NOMO-1 treated with dmso at 0.1 percent for 144 hours (cell line): ENCODE results near the gene SFXN5.
"Not testable (repeated sequence)": the region's sequence is repeated elsewhere in the genome, so short reads cannot be mapped to it uniquely, and the experiment has no call there.

Source experiments
- DNase-seq: peaks from one replicate; lab custom pipeline; 2025; ENCODE audit not compliant: unreplicated experiment; lab: John Stamatoyannopoulos, UW

The SFXN5 gene

GRCh38 chr2:73071360-73072128, at the start of gene SFXN5:
TSS of gene SFXN5 (minus strand) at chr2:73071712. CDS start at chr2:73071705, 7 bp downstream.
- DNase-seq, result peak; percentile 92

GRCh38 chr2:73119611-73120239, 48.2 kb upstream of the SFXN5 start:
- DNase-seq, result not testable (repeated sequence)

- no peak for DNase-seq
These were observed 45.9 kb upstream of the SFXN5 start for GRCh38 chr2:73117441-73117840.

- no peak for DNase-seq
These were observed 44.9 kb upstream of the SFXN5 start for GRCh38 chr2:73116182-73116960.

GRCh38 chr2:73114273-73114867, 42.9 kb upstream of the SFXN5 start:
- DNase-seq, result no peak

GRCh38 chr2:73112913-73113854, 41.7 kb upstream of the SFXN5 start, which contains the start of gene RAB11FIP5:
TSS of gene RAB11FIP5 (minus strand) at chr2:73112948. CDS start at chr2:73112777, 171 bp downstream.
- peak; percentile 36 for DNase-seq

GRCh38 chr2:73112026-73112912, 40.8 kb upstream of the SFXN5 start:
- peak; percentile 11 for DNase-seq

- no peak for DNase-seq
These were observed 39.8 kb upstream of the SFXN5 start for GRCh38 chr2:73111073-73112025.

GRCh38 chr2:73110168-73111072, 38.9 kb upstream of the SFXN5 start:
- no peak for DNase-seq

GRCh38 chr2:73109431-73110167, 38.1 kb upstream of the SFXN5 start:
- no peak for DNase-seq

GRCh38 chr2:73107211-73107926, 35.9 kb upstream of the SFXN5 start:
- no peak for DNase-seq

- DNase-seq, result no peak
These were observed 35.3 kb upstream of the SFXN5 start for GRCh38 chr2:73106791-73107190.

- no peak for DNase-seq
These were observed 34.0 kb upstream of the SFXN5 start for GRCh38 chr2:73105511-73105971.

GRCh38 chr2:73104933-73105332, 33.4 kb upstream of the SFXN5 start:
- DNase-seq, result no peak

- no peak for DNase-seq
These were observed 31.6 kb upstream of the SFXN5 start for GRCh38 chr2:73103018-73103542.
